ENCODE results near the gene FARS2. TPM values are rescaled to one million over a fixed set of nuclear protein-coding genes. Genes with fewer than 3 reads are reported as not detected.

Gene FARS2
- total and polyA plus RNA-seq, 12 donors, result 7.6 to 22.4 (median 20.8) TPM

DNA sequence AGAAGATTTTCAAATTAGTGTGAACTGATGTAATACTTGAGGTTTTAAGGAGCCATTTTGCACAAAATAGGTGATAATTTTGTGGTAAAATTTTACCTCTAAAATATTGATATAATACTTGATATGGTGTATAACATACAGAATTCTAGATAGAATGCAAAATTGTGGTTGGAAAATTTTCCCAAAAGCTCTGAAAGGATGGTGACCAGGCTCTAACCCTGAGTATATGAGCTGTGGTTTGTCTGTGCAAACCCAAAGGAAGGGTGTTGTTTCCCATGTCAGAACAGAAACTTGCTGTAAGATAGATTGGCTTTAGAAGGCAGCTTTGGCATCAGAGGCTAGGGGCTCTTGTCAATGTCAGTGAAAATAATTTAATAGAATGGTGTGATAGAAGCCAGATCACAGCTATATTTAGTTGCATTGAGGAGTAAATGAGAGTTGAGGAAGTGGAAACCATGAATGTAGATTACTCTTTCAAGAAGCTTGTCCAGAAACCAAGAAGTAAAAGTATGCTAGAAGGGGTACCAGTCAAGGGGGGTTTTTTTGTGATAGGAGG is 257.7 kb downstream of the FARS2 start:
- Histone ChIP-seq H3K36me3 (no peaks in the 10 kb centered on the region), H3K9me3 (no peaks in the 10 kb centered on the region), H3K27ac (peak overlapping the region in 1 of 10 donors; percentile 11), H3K27me3 (no peaks in the 10 kb centered on the region), H3K4me3 (no peak overlapping the region), H3K4me1 (peaks cover 0 to 19% (median 8%) of the 10 kb centered on the region in 9 donors)
- intact Hi-C loops (cut with DNase I), result no loop called here
- ATAC-seq (peak in 3 of 8 donors; percentile 51 to 62 (median 61)), DNase-seq (no peak)
- TF ChIP-seq, protein P1, sequence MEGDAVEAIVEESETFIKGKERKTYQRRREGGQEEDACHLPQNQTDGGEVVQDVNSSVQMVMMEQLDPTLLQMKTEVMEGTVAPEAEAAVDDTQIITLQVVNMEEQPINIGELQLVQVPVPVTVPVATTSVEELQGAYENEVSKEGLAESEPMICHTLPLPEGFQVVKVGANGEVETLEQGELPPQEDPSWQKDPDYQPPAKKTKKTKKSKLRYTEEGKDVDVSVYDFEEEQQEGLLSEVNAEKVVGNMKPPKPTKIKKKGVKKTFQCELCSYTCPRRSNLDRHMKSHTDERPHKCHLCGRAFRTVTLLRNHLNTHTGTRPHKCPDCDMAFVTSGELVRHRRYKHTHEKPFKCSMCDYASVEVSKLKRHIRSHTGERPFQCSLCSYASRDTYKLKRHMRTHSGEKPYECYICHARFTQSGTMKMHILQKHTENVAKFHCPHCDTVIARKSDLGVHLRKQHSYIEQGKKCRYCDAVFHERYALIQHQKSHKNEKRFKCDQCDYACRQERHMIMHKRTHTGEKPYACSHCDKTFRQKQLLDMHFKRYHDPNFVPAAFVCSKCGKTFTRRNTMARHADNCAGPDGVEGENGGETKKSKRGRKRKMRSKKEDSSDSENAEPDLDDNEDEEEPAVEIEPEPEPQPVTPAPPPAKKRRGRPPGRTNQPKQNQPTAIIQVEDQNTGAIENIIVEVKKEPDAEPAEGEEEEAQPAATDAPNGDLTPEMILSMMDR (IDR thresholded peaks at IDR 0.05), result no peak

DNA sequence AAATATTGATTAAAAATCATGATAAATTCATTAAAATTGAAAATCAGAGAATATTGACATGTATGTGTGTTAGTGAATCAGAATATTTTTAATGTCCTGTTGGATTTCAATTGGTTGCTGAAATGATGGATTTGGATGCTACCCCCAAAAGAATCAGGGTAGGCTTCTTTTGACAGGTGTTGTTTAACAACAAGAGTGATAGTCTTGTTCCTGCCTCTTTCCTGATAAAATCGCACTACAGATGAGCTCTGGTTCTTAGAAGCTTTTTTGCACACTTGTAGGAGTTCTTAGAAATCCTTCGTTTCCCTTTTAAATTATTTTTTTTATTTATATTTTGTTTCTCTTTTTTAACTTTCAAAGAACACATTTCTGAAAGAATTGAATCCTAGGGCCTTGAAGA is 259.5 kb downstream of the FARS2 start:
- Histone ChIP-seq H3K36me3 (no peaks in the 10 kb centered on the region), H3K9me3 (no peaks in the 10 kb centered on the region), H3K27me3 (no peaks in the 10 kb centered on the region), H3K4me3 (no peak overlapping the region), H3K4me1 (peaks cover 0 to 19% (median 8%) of the 10 kb centered on the region in 9 donors), H3K27ac (no peak overlapping the region)
- DNase-seq (no peak), ATAC-seq (no peak)
- 82 to 84% methylated on average over 2 of the region's 2 CpGs for WGBS, 2 donors
- TF ChIP-seq, protein P1 (IDR thresholded peaks at IDR 0.05), result no peak
- intact Hi-C loops (cut with DNase I), result no loop called here

DNA sequence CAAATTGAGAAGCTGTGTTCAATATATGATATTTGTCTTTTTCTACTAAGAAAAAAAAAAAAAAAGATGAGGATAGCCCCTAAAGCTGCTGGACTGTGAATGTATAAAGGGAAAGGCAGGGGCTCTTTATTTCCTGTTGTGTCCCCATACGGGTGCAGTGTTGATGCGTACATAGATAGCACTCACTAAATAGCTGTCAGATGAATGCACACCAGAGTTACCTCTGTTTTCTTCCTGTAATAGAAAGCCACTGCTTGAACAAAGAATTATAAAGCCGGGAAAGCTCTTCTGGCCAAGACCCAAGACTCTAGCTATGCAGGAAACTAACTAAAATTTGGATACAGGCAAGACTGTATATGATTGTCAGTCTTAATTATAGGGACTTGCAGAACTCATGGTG is 260.0 kb downstream of the FARS2 start:
- TF ChIP-seq, protein P1 (IDR thresholded peaks at IDR 0.05), result no peak
- H3K27me3 ChIP-seq, result no peaks in the 10 kb centered on the region
- H3K4me1 ChIP-seq, result peaks cover 0 to 19% (median 8%) of the 10 kb centered on the region in 9 donors
- H3K9me3 ChIP-seq, result no peaks in the 10 kb centered on the region
- DNase-seq (no peak), ATAC-seq (no peak)
- 62 to 65% methylated on average over 3 of the region's 3 CpGs for WGBS, 2 donors
- intact Hi-C loops (cut with DNase I), result no loop called here
- H3K4me3 ChIP-seq, result no peak overlapping the region
- no peaks in the 10 kb centered on the region for H3K36me3 ChIP-seq
- no peak overlapping the region for H3K27ac ChIP-seq

DNA sequence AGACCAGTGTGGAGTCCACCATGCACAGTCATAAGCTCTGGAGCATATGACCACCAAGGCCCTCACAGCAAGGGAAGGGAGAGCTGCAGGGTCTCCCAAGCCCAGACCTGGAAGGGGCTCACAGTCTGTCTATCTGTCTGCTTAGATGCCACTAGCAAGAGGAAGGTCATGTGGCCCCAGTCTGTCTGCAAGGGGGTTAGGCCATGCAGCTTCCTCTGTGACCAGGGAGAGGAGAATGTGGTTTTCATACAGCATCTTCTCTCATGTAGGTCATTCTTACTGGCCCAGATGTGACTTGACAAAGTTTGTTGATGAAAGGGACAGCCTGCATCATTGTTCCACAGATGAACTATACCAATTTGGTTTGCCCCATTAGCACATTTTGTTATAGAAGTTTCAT is 260.8 kb downstream of the FARS2 start:
- no peak overlapping the region for H3K4me3 ChIP-seq
- H3K27me3 ChIP-seq, result no peaks in the 10 kb centered on the region
- no peak for DNase-seq
- H3K27ac ChIP-seq, result no peak overlapping the region
- intact Hi-C loops (cut with DNase I), result no loop called here
- H3K4me1 ChIP-seq, result peaks cover 0 to 19% (median 8%) of the 10 kb centered on the region in 9 donors
- TF ChIP-seq, protein P1 (IDR thresholded peaks at IDR 0.05), result no peak
- H3K9me3 ChIP-seq, result no peaks in the 10 kb centered on the region
- H3K36me3 ChIP-seq, result no peaks in the 10 kb centered on the region
- no peak for ATAC-seq

Measured in heart right ventricle (tissue), 16 donors.